ENCODE results near the gene MAPT.
"Not testable (repeated sequence)": the region's sequence is repeated elsewhere in the genome, so short reads cannot be mapped to it uniquely, and the experiment has no call there.

Gene MAPT

DNA sequence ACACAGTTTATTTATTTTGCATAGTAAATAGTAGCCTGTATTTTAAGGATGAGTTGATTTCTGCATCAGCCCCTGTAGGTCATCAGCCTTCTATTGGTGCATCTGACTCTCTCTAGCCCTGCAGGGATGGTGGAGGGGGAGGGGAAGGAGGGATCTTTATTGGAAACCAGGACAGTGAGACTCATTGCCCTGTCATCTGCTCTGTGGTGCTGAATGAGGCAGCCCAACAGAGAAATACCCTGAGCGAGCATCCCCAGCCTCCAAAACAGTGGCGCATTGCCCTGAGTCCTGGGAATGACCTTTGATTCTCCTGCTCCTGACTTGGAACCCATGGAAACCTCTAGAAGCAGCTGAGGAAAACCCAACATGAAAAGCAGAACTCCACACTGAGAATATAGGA is 59.2 kb downstream of the MAPT start:
- no peak for DNase-seq (ENCODE audit: low spot score)

DNA sequence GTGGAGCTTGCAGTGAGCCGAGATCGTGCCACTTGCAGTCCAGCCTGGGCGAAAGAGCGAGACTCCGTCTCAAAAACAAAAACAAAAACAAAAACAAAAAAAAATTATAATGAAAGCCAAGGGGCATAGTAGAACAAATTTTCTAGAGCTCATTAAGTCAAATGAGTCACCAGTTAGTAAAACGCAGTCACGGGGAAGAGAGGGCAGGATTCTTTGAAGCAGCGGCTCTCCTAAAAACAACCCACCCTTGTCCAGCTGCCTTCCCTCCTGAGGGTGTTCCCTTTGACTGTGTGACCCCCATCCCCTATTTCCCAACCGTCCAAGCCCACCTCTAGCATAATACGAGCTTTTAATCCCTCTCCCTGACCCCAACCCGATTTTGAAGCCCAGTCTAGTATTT is 60.6 kb downstream of the MAPT start:
- no peak for DNase-seq (ENCODE audit: low spot score)

DNA sequence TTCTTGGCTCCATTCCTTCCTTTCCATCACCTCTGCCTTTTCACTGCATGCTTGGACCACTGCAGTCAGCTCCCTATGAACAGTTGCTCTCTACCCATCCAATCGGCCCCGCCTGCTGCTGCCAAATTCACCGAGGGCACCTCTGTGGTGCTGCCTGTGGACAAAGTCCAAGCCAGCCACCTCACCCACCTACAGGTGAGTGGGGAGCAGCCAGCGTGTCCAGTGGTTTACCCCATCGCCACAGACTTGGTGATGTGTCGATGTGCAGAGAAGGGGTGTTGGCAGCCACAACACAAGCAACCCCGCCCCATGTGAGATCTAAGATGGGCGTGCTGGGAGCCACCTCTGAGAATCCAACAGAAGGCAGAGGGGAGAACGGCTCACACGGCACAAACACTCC is 61.0 kb downstream of the MAPT start:
- no peak for DNase-seq (ENCODE audit: low spot score)

DNA sequence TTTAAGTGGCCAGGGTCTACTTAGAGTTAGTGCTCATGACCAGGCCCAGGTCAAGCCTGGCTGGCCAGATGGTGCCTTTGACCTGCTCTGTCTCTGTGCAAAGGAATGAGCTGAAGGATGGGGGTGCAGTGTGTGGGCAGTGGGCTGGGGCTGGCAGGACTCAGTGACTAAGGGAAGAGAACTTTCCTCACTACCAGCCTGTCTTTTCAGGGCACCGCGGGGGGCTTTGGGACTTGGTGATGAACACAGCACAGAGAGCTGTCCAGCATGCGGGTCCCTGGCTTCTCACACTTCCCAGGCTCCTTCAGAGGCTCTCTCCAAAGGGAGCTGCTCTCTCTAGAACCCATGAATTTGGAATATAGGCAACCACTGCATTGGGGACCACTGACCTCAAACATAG is 61.7 kb downstream of the MAPT start:
- no peak for DNase-seq (ENCODE audit: low spot score)

DNA sequence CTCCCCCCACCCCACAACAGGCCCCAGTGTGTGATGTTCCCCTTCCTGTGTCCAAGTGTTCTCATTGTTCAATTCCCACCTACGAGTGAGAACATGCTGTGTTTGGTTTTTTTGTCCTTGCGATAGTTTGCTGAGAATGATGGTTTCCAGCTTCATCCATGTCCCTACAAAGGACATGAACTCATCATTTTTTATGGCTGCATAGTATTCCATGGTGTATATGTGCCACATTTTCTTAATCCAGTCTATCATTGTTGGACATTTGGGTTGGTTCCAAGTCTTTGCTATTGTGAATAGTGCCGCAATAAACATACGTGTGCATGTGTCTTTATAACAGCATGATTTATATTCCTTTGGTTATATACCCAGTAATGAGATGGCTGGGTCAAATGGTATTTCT is 62.4 kb downstream of the MAPT start:
- DNase-seq (ENCODE audit: low spot score), result not testable (repeated sequence)

DNA sequence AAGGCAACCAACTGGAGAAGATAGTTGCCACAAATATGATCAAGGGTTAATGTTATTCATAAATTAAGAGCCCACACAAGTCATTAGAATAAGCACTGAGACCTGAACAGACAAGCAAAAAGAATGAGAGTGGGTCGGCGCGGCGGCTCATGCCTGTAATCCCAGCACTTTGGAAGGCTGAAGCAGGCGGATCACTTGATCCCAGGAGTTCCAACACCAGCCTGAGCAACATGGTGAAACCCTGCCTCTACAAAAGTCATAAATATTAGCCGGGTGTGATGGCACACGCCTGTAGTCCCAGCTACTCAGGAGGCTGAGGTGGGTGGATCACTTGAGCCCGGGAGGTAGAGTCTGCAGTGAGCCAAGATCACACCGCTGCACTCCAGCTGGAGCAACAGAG is 64.0 kb downstream of the MAPT start:
- DNase-seq (ENCODE audit: low spot score), result no peak

DNA sequence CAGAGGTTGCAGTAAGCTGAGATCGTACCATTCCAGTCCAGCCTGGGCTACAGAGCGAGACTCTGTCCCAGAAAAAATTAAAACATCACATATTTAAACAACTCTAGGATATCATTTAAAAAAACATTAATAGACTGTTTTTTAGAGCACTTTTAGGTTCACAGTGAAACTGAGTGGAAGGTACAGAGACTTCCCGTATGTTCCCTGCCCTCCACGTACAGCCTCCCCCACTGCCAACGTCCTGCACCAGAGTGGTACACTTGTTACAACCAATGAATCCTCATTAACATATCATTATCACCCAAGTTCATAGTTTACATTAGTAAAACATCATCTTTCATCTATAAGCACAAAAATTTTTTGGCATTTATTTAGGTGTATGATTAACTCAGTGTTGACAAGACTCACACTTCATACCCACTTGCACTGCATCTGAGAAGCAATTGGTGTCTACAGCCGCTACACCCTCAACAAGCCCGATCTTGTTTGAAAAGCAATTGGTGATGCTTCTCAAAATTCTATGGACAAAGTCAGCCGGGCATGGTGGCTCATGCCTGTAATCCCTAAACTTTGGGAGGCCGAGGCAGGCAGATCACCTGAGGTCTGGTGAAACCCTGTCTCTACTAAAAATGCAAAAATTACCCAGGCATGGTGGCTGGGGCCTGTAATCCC is 64.8 kb downstream of the MAPT start:
- DNase-seq (ENCODE audit: low spot score), result no peak

DNA sequence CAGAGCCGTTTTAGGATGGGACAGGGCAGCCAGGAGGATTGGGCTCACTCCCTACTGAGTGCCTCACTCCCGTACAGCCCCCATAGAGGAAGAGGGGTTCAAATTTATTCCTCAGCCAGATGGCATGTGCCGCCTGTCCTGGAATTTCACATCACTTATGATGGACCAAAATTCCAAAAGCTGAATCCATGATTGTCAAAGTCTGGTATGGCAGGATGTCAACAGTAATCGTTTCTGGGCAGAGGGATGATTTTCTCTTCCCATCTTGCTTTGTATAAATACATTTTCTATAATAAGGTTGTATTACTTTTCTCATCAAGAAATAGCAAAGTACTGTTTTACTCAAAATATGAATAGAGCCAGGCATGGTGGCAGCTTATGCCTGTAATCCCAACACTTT is 66.0 kb downstream of the MAPT start:
- no peak for DNase-seq (ENCODE audit: low spot score)

DNA sequence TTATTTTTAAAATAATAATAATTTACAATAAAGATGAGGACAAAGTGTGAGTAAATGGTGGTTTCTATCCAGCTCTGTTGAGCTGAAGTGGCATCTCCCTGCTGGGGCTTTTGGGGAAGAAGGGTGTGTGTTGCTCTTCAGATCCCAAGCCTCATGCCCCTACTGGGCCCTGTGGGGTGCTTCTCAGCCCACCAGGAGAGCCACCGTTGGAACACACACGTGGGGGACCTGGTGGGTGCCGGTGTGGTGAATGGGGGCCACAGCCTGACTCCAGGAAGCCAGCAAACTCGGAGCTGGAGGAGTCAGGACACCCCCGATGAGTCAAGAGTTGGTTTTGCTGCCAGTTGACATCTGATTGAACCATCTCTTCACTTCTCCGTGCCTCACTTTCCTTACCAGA is 66.9 kb downstream of the MAPT start:
- DNase-seq (ENCODE audit: low spot score), result no peak

DNA sequence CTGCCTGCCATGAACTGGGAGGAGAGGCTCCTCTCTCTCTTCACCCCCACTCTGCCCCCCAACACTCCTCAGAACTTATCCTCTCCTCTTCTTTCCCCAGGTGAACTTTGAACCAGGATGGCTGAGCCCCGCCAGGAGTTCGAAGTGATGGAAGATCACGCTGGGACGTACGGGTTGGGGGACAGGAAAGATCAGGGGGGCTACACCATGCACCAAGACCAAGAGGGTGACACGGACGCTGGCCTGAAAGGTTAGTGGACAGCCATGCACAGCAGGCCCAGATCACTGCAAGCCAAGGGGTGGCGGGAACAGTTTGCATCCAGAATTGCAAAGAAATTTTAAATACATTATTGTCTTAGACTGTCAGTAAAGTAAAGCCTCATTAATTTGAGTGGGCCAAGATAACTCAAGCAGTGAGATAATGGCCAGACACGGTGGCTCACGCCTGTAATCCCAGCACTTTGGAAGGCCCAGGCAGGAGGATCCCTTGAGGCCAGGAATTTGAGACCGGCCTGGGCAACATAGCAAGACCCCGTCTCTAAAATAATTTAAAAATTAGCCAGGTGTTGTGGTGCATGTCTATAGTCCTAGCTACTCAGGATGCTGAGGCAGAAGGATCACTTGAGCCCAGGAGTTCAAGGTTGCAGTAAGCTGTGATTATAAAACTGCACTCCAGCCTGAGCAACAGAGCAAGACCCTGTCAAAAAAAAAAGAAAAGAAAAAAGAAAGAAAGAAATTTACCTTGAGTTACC is 68.0 kb downstream of the MAPT start:
- DNase-seq (ENCODE audit: low spot score), result no peak

DNA sequence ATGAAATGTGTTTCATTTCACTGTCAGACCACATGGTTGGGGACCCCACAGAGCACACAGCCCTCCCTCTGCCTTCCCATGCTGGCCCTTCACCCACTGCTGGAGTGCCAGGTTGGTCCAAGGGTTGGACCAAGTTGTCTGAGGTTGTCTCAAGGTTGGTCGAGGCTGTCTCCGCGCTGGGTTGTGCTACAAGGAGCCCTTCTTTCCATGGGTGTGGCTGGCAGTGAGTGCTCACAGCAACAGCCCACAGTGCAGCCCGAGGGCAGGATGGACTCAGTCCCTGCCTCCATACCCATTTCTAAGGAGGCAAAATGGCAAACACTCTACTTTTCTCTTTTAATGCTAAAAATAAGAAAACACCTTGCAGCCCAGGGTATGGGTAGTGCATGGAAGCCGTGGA is 68.9 kb downstream of the MAPT start:
- DNase-seq (ENCODE audit: low spot score), result no peak

DNA sequence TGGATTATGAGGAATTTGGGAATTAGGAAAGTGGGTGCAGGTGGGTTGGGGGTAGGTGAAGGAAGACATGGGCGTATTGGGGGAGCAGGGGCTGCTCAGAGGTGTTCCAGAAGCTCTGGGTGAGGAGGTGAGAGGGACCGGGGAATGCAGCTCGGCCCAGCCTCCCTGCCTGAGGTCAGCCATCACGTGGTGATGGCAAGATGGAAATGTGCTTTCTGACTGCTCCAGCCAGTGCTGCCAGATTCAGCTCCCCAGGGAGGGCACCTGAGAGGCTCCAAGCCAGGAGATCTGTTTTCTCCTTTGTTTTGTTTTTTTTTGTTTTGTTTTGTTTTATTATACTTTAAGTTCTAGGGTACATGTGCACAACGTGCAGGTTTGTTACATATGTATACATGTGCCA is 69.5 kb downstream of the MAPT start:
- DNase-seq (ENCODE audit: low spot score), result no peak

DNA sequence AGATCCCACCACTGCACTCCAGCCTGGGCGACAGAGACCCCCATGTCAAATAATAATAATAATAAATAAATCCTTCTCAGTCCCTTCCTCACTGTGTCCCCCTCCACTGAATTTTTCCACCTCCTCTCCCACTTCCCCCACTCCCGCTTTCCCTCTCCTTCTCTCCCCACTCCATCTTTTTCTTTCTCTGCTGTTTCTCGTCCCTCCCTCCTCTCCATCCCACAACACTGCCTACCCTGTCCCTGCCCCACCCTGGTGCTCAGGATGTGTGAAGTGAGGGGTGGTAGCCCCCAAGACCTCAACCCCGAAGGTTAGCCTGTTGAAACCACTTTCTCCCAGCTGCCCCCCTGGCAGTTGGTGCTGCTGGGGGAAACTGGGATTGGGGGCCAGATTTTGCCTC is 70.3 kb downstream of the MAPT start:
- no peak for DNase-seq (ENCODE audit: low spot score)

DNA sequence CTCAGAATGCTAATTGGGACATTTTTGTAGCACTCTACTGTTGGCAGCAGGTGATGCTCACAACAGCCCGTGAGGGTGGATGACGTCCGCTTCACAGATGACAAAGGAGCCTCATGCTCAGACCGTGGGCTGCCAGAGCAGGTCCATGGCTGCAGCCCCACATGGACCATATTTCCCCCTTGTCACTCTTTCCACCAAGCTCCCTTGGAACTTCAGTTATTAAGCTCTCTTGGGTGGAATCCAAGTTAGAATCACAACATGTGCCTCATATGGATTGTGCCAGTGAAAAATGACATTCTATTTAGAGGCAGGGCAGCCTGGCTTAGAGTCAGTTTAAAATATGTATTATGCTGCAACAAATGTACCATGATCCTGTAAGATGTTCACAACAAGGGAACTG is 71.5 kb downstream of the MAPT start:
- no peak for DNase-seq (ENCODE audit: low spot score)

DNA sequence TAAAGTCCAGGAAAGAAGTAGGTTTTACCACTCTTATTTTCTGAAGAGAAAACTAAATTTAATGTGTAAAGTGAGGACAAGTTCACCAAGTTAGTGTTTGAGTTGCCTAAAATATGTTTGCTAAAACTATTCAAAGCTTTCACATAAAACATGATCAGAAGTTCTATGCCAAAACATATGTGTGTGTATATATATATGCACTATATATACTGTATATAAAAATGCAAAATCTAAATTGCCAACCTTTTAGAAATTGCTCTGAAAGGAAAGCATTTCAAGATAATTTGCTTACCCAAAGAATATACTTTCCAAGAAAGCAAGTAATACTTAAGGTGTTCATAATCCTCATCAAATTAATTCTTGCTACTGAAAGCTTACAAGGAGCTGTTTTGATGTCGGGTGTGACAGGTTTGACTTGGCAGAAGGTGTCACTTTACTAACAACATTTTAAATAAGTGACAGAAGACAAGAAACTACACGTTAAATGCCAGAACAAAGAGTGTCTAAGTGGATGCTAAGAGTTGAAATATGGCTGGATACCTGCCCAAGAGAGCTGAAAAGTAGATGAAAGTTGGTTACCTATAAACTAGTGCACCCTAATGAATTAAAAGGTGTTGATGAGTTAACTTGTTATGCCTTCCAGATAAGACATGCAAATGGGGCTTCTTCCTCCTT is 72.4 kb downstream of the MAPT start:
- DNase-seq (ENCODE audit: low spot score), result no peak

DNA sequence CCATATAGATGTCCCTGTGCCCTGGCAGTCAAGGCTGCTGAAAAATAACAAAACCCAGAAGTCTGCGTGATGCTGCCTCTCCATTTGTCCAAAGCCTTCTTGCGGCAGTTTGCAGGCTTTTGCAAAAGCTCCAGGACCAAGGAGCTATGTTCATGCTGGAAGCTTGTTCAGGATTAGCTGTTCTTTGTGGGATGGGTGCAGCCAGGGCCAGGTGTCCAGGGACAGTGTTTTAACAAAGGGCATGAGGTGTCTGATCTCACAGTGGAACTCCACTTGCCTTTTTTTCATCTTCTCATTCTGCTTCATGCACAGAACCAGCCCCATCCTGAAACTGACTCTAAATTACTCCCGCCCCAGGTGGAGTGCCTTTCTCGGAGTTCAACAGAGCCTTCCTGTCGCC is 73.0 kb downstream of the MAPT start:
- DNase-seq (ENCODE audit: low spot score), result no peak

DNA sequence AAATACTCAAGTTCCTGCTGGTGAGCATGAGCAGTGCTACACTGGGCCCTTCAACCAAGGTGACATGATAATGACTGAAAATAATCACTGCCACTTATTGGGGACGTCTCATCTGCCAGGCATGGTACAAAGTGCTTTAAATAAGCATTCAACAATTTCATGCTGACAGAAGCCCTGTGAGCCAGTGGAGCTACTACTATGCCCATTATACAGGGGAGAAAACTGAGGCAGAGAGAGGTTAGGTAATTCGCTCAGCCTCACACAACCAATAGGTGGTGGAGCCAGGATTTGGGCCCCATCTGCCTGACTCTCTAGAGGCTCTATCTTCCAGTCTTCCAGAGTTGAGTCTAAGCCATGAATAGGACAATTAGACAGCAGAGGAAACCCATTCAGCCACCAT is 74.4 kb downstream of the MAPT start:
- DNase-seq (ENCODE audit: low spot score), result no peak

DNA sequence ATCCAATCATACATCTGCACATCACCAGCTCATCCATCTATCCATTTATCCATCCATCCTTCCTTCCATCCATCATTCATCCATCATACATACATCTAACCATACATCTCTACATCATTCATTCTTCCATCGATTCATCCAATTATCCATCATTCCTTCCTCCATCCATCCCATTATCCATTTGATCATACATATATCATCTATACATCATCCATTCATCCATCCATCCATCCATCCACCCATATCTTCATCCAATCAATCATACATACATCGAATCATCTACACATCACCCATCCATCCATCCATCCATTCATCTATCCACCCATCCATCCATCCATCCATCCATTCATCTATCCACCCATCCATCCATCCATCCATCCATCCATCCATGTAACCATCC is 75.4 kb downstream of the MAPT start:
- no peak for DNase-seq (ENCODE audit: low spot score)

DNA sequence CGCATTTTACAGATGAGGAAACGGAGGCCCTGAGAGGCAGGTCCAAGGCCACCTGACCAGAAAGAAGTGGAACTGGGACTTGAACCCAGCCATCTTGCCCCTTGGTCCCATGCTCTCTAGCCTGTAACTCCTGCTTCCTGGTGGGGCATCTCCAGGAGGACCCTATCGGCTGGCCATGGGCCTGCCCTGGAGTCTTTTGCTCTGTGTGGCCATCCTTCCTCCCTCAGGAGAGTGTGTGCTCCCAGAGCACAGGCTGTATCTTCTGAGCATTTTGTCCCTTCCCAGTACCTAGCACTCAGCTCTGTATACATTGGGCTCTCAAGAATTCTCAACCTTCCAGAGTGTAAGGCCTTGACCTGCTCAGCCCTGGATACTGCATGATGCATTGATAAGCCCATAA is 76.3 kb downstream of the MAPT start:
- no peak for DNase-seq (ENCODE audit: low spot score)

DNA sequence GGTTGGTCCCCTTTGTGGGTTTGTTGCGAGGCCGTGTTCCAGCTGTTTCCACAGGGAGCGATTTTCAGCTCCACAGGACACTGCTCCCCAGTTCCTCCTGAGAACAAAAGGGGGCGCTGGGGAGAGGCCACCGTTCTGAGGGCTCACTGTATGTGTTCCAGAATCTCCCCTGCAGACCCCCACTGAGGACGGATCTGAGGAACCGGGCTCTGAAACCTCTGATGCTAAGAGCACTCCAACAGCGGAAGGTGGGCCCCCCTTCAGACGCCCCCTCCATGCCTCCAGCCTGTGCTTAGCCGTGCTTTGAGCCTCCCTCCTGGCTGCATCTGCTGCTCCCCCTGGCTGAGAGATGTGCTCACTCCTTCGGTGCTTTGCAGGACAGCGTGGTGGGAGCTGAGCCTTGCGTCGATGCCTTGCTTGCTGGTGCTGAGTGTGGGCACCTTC is 77.4 kb downstream of the MAPT start:
- DNase-seq (ENCODE audit: low spot score), result no peak

DNA sequence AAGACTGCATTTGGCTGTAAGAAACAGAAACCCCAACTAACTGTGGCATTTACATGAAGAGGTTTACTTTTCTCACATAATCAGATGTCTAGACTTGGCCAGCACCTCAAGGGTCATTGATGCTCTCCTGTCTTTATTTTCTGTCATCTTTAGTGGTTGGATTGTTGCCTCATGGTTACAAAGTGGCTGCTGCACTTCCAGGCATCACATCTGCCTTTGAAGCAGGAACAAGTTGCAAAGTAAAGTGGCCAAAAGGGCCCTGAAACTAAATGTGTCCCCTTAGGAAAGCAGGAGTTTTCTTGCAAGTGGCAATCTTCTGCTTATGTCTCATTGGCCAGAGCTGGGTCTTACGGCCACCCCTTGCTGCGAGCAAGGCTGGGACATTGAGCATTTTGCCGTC is 78.2 kb downstream of the MAPT start:
- DNase-seq (ENCODE audit: low spot score), result no peak

DNA sequence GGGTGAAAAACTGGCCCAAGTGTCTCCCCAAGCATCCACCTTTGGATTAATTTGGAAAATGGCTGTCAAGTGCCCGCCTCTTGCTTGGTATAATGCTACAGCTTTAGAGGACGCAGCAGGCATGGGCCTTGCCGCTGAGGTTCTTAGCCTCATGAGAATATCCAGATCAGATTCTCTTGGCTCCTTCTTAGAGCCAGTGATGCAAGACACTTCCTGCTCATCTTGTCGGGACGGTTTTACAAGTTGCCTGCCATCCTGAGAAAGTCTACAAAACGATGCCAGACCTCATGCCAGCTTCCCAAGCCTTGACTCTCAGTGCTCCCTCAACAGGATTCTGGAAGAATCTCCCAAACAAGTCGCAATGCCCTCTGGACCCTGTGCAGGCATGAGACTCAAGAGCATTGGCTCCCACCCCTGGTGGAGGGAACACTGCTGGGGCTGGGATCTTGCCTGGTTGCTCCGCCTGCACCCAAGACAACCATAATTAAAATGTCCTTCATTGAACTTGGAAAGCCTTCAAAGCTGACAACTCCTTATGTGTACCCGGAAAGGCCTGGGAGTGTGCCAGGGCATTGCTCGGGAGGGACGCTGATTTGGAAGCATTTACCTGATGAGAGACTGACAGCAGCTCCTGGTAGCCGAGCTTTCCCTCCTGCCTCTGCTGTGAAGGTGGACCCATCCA is 78.9 kb downstream of the MAPT start:
- DNase-seq (ENCODE audit: low spot score), result no peak

Measured in ecto neural progenitor cell (in vitro differentiated cells).